ENCODE data around the gene TBC1D20.
"Not testable (repeated sequence)": the region's sequence is repeated elsewhere in the genome, so short reads cannot be mapped to it uniquely, and the experiment has no call there.

The TBC1D20 gene

DNA sequence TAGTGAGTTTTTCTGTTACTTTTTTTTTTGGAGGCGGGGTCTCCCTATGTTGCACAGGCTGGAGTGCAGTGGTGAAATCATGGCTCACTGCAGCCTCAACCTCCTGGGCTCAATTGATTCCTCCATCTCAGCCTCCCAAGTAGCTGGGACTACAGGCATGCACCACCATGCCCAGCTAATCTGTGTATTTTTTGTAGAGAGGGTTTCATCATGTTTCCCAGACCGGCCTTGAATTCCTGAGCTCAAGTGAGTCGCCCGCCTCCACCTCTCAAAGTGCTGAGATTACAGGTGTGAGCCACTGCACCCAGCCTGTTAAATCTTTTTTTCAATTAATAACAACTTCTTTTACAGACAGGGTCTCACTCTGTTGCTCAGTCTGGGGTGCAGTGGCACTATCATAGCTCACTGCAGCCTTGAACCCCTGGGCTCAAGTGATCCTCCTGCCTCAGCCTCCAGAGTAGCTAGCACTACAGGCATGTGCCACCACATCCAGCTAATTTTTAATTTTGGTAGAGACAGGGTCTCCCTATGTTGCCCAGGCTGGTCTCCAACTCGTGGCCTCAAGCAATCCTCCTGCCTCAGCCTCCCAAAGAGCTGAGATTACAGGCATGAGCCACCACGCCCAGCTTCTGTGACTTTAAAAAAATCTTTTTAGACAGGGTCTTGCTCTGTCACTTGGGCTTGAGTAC is 14.4 kb upstream of the TBC1D20 start:
- not testable (repeated sequence) for DNase-seq (ENCODE audit: low read depth, low spot score)

DNA sequence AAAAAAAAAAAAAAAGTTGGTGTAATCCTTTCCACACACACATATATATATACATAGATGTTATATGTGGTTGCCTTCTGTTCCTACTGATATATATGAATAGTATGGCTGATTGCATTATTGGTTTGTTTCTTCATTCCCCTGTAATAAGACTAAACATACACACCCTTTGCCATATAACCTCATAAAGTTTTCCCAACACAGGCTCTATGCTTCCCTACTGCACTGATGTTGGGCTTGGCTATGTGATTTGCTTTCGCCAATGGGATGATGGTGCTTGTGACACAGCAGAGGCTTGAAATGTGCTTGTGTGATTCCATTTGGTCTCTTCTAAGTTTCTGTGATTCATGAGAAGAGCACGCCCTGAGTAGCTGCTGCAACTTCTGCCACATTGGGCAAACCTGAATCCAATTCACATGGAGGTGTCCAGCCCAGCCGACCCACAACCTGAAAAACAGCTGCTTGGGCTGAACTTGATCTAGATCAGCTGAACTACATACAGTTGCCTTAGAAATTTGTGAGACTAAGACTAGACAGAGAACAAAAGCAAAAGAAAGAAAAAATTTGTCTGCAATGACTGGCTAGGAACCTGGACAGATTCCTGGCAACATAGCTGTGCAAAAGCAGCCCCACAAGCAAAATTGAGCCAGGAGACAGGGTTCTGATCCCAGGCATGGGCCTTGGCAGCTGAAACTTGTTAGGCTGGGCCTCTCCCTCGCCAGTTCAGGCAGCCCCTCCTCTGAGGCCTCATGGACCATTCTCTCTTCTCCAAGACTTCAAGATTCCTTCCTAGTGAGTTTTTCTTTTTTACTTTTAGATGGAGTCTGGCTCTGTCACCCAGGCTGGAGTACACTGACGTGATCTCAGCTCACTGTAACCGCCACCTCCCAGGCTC is 13.4 kb upstream of the TBC1D20 start:
- DNase-seq (ENCODE audit: low read depth, low spot score) = no peak

DNA sequence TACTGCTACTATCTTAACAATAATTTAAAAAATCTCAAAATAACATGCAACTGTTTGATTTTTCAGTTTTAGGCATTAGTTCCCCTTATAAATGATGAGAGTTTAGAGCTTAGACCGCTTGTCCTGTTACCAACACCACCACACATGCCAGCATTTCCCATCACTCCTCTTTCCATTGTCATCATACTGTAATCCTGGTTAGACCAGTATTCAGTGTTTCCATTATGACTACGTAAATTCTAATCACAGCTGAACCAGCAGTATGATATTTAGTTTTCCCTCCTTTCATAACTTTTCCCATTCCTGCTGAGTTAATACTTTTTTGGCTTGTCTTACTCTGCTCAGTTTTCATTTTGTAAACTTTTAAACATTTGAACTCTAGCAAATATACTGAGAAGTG is 12.2 kb upstream of the TBC1D20 start:
- no peak for DNase-seq (ENCODE audit: low read depth, low spot score)

DNA sequence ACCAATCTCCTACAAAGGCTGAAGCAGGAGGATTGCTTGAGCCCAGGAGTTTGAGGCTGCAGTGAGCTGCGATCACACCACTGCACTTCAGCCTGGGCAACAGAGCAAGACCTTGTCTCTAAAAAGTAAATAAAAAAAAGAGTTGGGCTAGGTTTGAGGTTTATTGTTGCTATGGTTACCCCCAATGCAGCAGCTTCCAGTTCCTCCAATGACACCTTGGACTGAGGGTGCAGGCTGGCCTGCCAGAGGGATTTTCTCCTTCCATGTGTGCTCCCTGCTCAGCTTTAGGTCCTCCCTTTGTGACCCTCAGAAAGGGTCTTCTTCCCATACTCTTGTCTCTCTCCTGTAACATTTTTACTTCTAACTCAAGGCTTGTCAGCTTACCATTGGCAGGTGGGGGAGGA is 10.6 kb upstream of the TBC1D20 start:
- DNase-seq (ENCODE audit: low read depth, low spot score) = no peak

DNA sequence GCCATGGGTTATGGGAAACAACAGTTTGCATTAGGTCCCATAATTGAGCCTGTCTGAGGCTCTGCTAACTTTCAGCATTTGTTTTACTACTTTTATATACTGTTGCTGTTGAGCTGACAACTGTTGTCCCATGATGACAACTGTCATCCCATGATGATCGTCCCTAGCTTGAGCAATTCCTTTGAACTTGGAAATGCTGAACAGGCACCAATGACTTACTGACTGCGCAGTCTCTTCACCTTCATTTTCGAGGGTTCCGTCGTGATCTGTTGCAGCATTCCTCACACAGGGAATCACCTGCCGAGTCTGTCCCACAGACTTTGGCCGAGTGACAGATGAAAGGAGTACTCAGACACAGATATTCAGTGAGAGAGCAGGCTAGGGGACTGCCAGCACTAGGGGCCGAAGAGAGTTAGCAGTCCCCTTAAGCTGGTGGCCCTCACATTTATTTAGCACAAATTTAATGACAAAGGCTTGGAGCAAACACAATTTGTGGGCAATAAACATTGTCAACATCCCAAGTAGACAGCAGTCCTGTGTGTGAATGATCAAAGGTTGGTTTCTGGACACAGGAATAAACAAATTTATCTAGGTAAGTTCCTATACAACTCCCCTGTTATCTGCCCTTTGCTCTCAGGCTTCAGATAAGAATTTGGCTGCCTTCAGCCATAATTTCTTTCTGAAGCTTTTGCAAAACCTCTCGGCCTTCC is 10.0 kb upstream of the TBC1D20 start:
- DNase-seq (ENCODE audit: low read depth, low spot score) = no peak

DNA sequence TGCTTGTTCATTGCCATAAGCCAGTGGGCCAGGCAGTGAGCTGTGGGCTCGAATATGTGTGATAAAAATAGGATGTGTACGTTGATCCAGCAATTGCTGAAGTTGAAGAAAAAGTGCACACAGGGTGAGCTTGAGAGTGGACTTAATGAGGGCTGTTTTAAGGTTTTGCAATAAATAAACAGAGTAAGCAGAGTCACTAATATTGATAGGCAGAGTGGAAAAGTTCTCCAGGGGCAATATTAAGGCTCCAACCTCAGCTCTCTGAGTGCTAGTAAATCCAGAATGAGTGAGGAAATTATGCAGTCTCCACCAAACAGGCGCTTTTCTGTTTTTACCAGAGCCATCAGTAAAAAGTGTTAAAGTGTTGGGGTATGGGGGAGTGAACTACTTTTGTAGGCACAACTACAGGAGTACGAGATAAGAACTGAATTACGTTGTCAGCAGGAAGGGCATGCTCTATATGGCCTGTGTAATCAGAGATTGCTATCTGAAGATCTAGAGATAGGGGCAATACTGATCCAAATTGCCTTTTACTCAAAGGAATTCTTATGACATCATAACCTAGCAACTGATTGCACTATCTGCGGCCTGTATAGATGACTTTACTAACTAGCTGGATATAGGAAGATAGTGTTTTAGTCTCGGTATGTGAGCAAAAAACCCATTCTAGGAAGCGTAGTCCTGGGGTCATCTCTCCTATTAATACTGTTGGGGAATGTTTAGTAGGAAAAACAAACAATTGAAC is 7.6 kb upstream of the TBC1D20 start:
- DNase-seq (ENCODE audit: low read depth, low spot score) = no peak

DNA sequence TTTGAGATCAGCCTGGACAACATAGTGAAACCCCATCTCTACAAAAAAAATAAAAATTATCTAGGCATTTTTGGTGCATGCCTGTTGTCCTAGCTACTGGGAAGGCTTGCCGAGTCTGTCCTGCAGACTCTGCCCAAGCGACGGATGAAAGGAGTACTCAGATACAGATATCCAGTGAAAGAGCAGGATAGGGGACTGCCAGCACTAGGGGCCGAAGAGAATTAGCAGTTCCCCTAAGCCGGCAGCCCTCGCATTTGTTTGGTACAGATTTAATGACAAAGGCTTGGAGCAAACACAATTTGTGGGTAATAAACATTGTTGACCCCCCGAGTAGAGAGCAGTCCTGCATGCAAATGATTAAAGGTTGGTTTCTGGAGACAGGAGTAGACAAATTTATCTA is 5.4 kb upstream of the TBC1D20 start:
- no peak for DNase-seq (ENCODE audit: low read depth, low spot score)

DNA sequence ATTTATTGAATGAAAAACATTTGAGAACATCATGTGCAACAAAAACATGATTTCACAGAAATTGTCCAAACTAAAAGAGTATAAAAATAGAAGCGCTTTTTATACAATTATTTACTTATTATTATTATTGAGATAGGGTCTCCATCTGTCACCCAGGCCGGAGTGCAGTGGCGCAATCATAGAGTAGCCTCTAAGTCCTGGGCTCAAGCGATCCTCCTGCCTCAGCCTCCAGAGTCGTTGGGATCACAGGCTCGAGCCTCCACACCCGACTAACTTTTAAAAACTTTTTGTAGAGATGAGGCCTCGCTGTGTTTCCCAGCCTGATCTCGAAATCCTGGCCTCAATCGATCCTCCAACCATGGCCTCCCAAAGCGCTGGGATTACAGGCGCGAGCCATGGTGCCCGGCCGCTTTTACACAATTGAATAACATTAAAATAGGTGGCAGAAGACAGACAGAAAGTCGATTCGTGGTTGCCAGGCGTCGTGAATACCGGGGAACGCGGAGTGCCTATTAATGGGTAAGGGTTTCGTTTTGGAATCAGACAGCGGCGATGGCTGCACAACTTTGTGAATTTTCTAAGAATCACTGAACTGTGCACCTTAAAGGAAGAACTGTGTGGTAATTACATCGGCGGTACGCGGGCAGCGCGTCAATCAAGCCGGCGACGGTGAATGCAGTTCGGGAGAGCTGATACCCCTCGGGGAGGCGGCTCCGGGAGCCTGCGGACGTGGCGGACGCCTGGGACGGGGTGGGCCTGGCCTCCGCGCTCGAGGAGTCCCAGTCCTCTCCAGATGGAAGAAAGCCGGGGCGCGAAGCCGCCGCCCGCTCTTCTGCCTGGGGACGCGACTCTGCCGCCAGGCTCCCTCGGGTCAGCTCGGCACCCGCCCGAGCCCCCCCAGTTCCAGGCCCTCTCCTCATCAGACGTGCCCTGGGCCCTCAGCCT is 807 bp downstream of the TBC1D20 start:
- peak; percentile 6 for DNase-seq (ENCODE audit: low read depth, low spot score)

DNA sequence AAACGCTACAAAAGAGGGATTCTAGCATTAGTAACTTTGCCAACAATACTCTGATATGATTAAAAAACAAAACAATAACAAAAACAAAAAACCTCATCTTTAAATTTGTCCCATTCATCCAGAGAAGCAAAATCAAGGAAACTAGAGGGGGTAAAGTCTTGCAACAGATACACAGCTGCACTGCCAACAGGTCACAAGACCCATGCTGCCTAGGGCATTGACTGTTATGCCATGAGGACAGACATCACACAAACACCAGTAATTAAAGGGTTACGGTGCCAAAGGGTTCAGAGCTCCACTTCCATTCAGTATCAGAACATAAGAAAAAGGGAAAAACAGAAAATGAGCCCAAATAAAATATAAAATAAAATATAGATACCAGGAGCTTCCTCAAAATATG is 1.6 kb downstream of the TBC1D20 start:
- DNase-seq (ENCODE audit: low read depth, low spot score) = no peak

DNA sequence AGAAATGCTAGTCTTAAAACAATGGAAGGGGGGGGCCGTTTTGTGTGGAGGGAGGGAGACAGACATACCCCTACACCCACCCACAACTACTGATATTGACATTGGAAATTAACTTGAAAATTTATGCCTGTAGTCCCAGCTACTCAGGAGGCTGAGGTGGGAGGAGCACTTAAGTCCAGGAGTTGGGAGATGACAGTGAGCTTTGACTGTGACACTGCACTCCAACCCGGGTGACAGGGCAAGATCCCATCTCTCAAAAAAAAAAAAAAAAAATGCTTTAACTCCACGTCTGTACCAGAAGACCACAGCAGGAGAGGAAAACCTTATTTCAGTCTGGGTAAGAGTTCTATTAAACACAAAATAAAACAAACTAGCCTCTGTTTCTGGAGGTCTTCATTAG is 2.2 kb downstream of the TBC1D20 start:
- DNase-seq (ENCODE audit: low read depth, low spot score) = no peak

DNA sequence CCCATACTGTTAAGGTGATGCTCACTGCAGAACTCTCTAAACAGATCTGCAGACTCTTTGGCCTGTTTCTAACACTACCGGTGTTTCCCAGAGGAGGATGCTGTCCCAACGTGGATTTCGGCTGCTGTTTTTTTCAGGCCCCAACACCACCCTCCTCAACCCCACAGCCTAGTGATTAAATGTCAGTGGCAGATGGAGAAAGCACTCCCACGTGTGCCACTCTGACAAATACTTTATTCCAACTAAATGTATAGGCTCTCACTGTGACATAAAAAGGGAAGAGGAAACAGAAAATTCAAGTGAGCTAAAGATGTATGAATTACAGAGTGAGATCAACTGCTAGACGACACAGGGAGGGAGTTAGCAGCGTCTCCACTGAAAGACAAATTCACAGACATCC is 3.6 kb downstream of the TBC1D20 start:
- DNase-seq (ENCODE audit: low read depth, low spot score) = no peak

DNA sequence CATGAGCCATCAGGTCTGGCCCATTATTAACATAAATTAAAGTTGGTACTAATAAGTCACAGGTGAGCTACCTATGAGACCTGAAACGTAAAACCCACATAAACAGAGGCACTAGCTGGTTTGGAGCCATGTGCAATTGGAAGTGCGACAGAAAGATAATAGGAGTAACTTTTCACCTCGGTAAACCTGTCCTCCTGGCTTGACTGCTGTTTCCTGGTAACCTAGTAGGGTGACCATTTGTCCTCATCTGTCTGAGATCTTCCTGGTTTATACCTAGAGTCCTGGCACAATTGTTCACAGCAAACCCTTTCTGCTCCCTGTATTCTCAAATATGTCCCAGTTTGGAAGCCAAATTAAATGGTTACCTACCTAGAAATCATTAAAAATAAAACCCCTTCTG is 7.4 kb downstream of the TBC1D20 start:
- DNase-seq (ENCODE audit: low read depth, low spot score) = no peak

DNA sequence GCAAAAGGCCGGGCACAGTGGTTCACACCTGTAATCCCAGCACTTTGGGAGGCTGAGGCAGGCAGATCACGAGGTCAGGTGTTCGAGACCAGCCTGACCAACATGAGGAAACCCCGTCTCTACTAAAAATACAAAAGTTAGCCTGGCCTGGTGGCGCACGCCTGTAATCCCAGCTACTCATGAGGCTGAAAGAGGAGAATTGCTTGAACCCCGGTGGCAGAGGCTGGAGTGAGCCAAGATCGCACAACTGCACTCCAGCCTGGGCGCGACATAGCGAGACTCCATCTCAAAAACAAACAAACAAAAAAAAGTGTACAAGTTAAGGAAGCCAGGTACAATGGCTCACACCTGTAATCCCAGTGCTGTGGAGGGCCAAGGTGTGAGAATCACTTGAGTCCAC is 10.3 kb downstream of the TBC1D20 start:
- DNase-seq (ENCODE audit: low read depth, low spot score) = not testable (repeated sequence)

DNA sequence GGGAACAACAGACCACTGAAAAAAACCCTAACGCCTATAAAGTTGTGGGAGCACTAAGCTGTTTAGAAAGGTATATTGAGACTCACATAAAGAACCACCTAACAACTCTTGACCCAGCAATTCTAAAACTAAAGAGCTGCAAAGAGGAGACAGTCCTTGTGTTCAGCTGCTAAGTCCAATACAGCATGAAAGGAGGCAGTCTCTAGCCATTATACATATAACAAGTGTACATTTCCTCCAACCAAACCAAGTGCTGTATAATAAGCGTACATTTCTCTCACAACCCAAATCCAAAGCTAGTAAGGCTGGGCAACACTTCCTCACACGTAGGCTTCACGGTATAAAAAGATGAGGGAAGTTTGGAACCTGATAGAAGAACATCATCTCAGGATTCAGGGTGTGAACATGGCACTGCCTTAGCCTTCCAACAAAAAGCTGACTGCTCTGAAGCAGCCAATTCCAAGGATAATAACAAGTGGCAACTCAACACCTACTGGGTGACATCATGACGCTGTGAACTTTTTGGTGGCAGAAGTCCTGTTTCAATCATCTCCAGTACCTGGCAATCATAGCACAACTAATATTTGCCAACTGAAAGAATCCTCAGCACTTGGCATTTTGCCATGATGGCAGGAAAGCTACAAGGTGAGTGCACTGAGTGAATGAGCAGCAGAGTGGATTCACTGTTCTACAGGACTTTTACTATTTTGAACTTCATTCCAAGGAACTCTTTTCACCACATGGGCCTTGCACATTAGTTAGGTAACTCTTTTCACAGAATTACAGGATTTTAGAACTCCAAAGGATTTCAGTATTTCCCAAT is 16.6 kb downstream of the TBC1D20 start:
- no peak for DNase-seq (ENCODE audit: low read depth, low spot score)

DNA sequence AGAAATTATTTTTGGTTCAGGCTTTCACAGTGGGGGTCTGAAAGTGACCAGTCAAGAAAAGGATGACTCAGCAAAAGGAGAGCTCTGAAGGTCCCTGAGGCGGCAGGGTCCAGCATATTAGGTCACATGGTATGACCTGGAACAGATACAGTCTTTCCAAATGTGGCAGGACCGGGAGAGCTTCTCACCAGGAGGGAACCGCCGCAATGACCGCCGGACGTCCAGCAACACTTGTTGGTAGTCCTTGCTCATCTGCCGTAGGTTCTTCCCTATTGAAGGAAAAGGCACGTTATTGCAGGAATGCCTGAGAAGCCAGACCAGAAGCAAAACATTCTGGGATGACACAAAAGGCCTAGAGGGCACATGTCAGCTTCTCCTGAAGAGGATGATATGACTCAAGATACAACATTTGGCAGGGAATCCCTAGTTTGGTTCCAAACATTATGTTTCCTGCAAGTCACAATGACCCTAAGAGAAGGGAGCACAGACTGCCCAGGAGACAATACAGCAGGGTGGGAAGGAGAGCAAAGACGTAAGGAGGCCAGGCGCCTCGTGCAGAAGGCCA is 17.4 kb downstream of the TBC1D20 start:
- DNase-seq (ENCODE audit: low read depth, low spot score) = no peak

DNA sequence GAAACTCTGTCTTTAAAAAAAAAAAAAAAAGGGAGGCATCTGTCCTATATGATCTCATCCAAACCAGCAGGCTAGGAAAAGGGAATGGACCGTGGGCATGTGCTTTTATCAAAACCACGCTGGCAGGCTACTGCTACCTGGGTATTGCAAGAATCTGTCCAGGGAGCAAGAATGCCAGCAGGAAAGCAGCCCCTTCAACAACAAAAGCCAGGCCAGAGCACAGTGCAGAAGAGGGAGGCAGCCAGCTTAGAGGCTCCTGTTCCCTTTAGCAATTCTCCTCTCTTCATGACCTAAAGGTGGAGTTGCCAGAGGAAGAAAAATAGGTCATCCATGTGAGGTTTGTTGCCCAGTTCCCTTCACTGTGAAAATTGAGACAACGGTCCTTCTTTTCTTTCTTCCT is 18.2 kb downstream of the TBC1D20 start:
- no peak for DNase-seq (ENCODE audit: low read depth, low spot score)

DNA sequence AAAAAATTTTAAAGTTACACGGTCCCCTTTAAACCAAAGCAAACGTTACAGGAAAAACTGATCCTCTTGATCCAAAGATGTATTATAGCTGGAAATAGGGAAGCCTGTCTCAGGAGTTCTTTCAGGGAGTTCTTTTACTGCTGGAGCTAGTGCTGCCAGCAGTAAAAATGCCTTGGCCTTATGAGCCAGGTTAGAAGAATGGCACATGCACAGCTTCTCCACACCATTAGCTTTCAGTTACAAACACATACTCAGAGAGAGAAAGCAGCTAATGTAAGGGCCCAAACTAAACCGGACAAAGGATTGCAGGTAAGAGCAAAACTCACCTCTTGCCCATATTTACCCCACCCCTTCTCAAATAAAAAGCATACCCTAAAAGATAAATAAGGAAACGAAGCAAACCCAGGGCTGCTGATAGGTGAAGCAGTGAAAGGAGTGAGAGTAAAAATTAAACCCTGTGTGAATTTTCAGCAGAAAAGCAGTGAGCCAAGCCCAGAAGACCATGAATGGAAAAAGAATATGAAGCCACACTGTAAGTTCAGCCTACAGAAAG is 19.0 kb downstream of the TBC1D20 start:
- no peak for DNase-seq (ENCODE audit: low read depth, low spot score)

DNA sequence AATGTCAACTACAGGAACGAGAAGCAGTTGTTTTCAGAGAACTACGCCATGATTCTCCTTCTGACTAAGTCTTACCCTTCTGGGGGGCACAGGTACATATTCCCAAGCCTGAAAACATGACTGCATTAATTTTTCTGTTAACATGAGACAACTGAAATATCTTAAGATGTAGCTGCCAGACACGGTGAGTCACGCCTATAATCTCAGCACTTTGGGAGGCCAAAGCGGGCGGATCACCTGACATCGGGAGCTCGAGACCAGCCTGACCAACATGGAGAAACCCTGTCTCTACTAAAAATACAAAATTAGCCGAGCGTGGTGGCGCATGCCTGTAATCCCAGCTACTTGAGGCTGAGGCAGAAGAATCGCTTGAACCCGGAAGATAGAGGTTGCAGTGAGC is 21.7 kb downstream of the TBC1D20 start:
- no peak for DNase-seq (ENCODE audit: low read depth, low spot score)

DNA sequence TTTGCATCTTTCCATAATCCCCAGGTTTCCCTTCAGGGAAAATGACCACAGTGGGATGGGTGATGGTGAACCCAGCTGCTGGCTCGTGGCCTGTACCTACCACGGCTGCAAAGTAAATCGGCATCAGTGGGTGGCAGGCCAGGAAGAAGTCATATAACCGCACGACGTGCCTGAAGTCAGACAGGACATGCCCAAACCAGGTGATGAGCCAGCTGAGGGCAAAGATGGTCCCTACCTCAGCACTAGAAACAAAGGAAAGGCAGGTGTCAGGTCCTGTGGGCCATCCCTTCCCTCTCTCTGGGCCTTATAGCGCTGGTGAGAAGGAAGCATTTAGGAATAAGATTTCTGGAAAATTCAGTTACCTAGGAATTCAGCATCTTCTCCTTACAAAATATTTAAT is 22.2 kb downstream of the TBC1D20 start:
- DNase-seq (ENCODE audit: low read depth, low spot score) = no peak

All from activated CD4-positive, CD25-positive, alpha-beta regulatory T cell treated with anti-CD3 and anti-CD28 coated beads, Interleukin-2, amount 50 U/mL, for 16 hours (primary cell).